IMR-90 (cell line): ENCODE measurements around the gene ING5. TPM values are rescaled to one million over a fixed set of nuclear protein-coding genes. Genes with fewer than 3 reads are reported as not detected.
A peak's percentile ranks its signal among the peaks of the same experiment; 100 is the strongest.

Source experiments
- ATAC-seq: fragments of 200-7000 bp; cut with Tn5 transposase; 2 replicates; pipeline ENCODE4 v1.9.1; 2020; ENCODE audit warnings: low read depth, mild to moderate bottlenecking, moderate library complexity
- BruUV-seq: library from RNA; stranded (reverse); fragments of 400-500 nt; replicated peaks from 2 replicates; lab custom pipeline; 2021; lab: Mats Ljungman, UMichigan
- CTCF ChIA-PET: fragments of 300-600 bp; formaldehyde crosslinking; extraction: SDS; loops from one replicate; lab custom pipeline; 2021; ENCODE audit warnings: antibody characterized with exemption; lab: Yijun Ruan, JAX
- POLR2A ChIA-PET: fragments of 300-600 bp; sonication (Branson Sonifier 250); formaldehyde crosslinking; loops from one replicate; lab custom pipeline; 2022; ENCODE audit warnings: antibody characterized with exemption; ENCODE audit not compliant: unreplicated experiment; lab: Charles Lee
- DNase-seq: peaks from one replicate; pipeline ENCODE4 v3.0.0; 2013
- H2AFZ ChIP-seq: replicated peaks from 2 replicates; pipeline ENCODE3; 2013; ENCODE audit warnings: low read length, mild to moderate bottlenecking; ENCODE audit not compliant: poor library complexity
- H2AK5ac ChIP-seq: 2 replicates; pipeline ENCODE4 v1.6.1; 2013; ENCODE audit warnings: low read depth, low read length, inconsistent platforms
- H2AK9ac ChIP-seq: replicated peaks from 2 replicates; pipeline ENCODE3; 2013; ENCODE audit warnings: mild to moderate bottlenecking, low read depth, low read length, moderate library complexity; ENCODE audit not compliant: poor library complexity
- H2BK120ac ChIP-seq: 2 replicates; pipeline ENCODE4 v1.6.1; 2013; ENCODE audit warnings: low read depth, low read length, inconsistent platforms
- H2BK15ac ChIP-seq: 3 replicates; pipeline ENCODE4 v1.6.1; 2013; ENCODE audit warnings: low read depth, low read length, inconsistent platforms
- H2BK20ac ChIP-seq: 2 replicates; pipeline ENCODE4 v1.6.1; 2013; ENCODE audit warnings: low read depth, mild to moderate bottlenecking, inconsistent platforms, low read length, moderate library complexity
- H2BK5ac ChIP-seq: 2 replicates; pipeline ENCODE4 v1.6.1; 2013; ENCODE audit warnings: mild to moderate bottlenecking, low read depth, low read length, inconsistent platforms; ENCODE audit not compliant: poor library complexity, severe bottlenecking
- H3K14ac ChIP-seq: replicated peaks from 2 replicates; pipeline ENCODE4 v1.6.1; 2013; ENCODE audit warnings: low read depth, low read length, inconsistent platforms
- H3K18ac ChIP-seq: 2 replicates; pipeline ENCODE4 v1.6.1; 2013; ENCODE audit warnings: low read depth, low read length, control low read depth
- H3K23ac ChIP-seq: 2 replicates; pipeline ENCODE4 v1.6.1; 2013; ENCODE audit warnings: low read depth, low read length, inconsistent platforms
- H3K27ac ChIP-seq: 2 replicates; pipeline ENCODE4 v1.5.1; 2013; ENCODE audit warnings: mild to moderate bottlenecking, control low read depth, low read length; ENCODE audit not compliant: insufficient read depth
- H3K27me3 ChIP-seq: 2 replicates; pipeline ENCODE4 v1.6.1; 2013; ENCODE audit warnings: low read length; ENCODE audit not compliant: control insufficient read depth, insufficient read depth
- H3K36me3 ChIP-seq: 2 replicates; pipeline ENCODE4 v1.6.1; 2013; ENCODE audit warnings: low read length, mixed read lengths; ENCODE audit not compliant: control insufficient read depth, insufficient read depth
- H3K4ac ChIP-seq: 2 replicates; pipeline ENCODE4 v1.6.1; 2013; ENCODE audit warnings: low read depth, low read length, inconsistent platforms
- H3K4me1 ChIP-seq: 2 replicates; pipeline ENCODE4 v1.6.1; 2013; ENCODE audit warnings: low read length, mixed read lengths; ENCODE audit not compliant: control insufficient read depth, insufficient read depth
- H3K4me2 ChIP-seq: 2 replicates; pipeline ENCODE4 v1.6.1; 2013; ENCODE audit warnings: low read depth, mild to moderate bottlenecking, control low read depth, low read length, moderate library complexity
- H3K4me3 ChIP-seq: 2 replicates; pipeline ENCODE4 v1.5.1; 2013; ENCODE audit warnings: low read depth, mild to moderate bottlenecking, control low read depth, low read length, moderate library complexity; ENCODE audit not compliant: insufficient read depth
- H3K56ac ChIP-seq: 2 replicates; pipeline ENCODE4 v1.6.1; 2013; ENCODE audit warnings: low read length, inconsistent platforms; ENCODE audit not compliant: insufficient read depth; ENCODE audit errors: extremely low read depth
- H3K79me1 ChIP-seq, 2 experiments: 2 replicates each; pipeline ENCODE4 v1.6.1; 2013; ENCODE audit warnings: low read length in 2 of 2, inconsistent platforms in 1 of 2, low read depth in 1 of 2
- H3K9ac ChIP-seq: 2 replicates; pipeline ENCODE4 v1.6.1; 2013; ENCODE audit warnings: low read depth, low read length, control low read depth
- H3K9me1 ChIP-seq: 2 replicates; pipeline ENCODE4 v1.6.1; 2013; ENCODE audit warnings: low read length, inconsistent platforms; ENCODE audit not compliant: insufficient read depth
- H3K9me3 ChIP-seq: 2 replicates; pipeline ENCODE4 v1.6.1; 2013; ENCODE audit warnings: low read length; ENCODE audit not compliant: control insufficient read depth, insufficient read depth
- H4K20me1 ChIP-seq: 2 replicates; pipeline ENCODE4 v1.6.1; 2013; ENCODE audit warnings: low read length, inconsistent platforms; ENCODE audit not compliant: insufficient read depth
- H4K5ac ChIP-seq: 2 replicates; pipeline ENCODE4 v1.6.1; 2013; ENCODE audit warnings: mild to moderate bottlenecking, low read depth, low read length, control low read depth
- H4K8ac ChIP-seq, 2 experiments: 2 replicates each; pipeline ENCODE4 v1.6.1; 2013; ENCODE audit warnings: low read depth in 2 of 2, low read length in 2 of 2, control low read depth in 1 of 2, inconsistent platforms in 1 of 2
- H4K91ac ChIP-seq: 2 replicates; pipeline ENCODE4 v1.6.1; 2013; ENCODE audit warnings: low read depth, low read length, inconsistent platforms; ENCODE audit not compliant: insufficient read depth
- FOS ChIP-seq: fragments of 150-350 bp; IDR thresholded peaks from 2 replicates; pipeline ENCODE4 v1.6.1; 2016; ENCODE audit warnings: low read depth, low read length
- MXI1 ChIP-seq: IDR thresholded peaks from 2 replicates; pipeline ENCODE4 v1.6.1; 2012; ENCODE audit warnings: low read depth, mild to moderate bottlenecking, low read length, moderate library complexity, borderline replicate concordance
- NFE2L2 ChIP-seq: fragments of 150-350 bp; IDR thresholded peaks from 2 replicates; pipeline ENCODE4 v1.6.1; 2016; ENCODE audit warnings: low read depth, mild to moderate bottlenecking, low read length
- USF2 ChIP-seq: fragments of 150-350 bp; IDR thresholded peaks from 2 replicates; pipeline ENCODE4 v1.6.1; 2017; ENCODE audit warnings: mild to moderate bottlenecking, antibody characterized with exemption, low read length, low read depth
- WGBS, 2 experiments: methylation state at CpG; one replicate each; pipeline versions ENCODE4 v1.1.5 to v1.1.7; 2013; ENCODE audit warnings: missing lambda C conversion rate in 2 of 2; ENCODE audit not compliant: insufficient read length in 1 of 2; ENCODE audit errors: extremely low coverage in 2 of 2; 5-methylcytosine and 5-hydroxymethylcytosine counted together
- dilution Hi-C: fragments of 300-500 bp; cut with HindIII; formaldehyde crosslinking; loops from one replicate; pipeline ENCODE4 v1.14.3; 2018; ENCODE audit warnings: low sequenced_read_pairs; ENCODE audit not compliant: unreplicated experiment
- in situ Hi-C: fragments of 300-500 bp; cut with MboI; formaldehyde crosslinking; loops from 3 replicates; pipeline ENCODE4 v1.14.3; 2019; ENCODE audit warnings: low sequenced_read_pairs, inconsistent platforms, mixed read lengths
- intact Hi-C: fragments of 100-400 bp; cut with micrococcal nuclease; formaldehyde crosslinking; loops from 2 replicates; pipeline ENCODE4 v1.10.0; 2022
- polyA plus RNA-seq, 3 experiments: library from polyadenylated mRNA; depleted of rRNA; stranded (reverse); fragments of >200 nt; gene quantifications; 2 replicates each; pipeline ENCODE4 v1.2.3, GENCODE V29; 2012; ENCODE audit warnings: low replicate concordance in 1 of 3
- total RNA-seq: library from RNA; depleted of rRNA; stranded (reverse); fragments of >200 nt; gene quantifications from 2 replicates; pipeline ENCODE4 v1.2.3, GENCODE V29; 2012

The ING5 gene
- total and polyA plus RNA-seq, 2 of the 4 experiments (the other 2 are of a cell fraction): 36.1 to 38.9 TPM

GRCh38 chr2:241739651-241740050 lies 37.8 kb downstream of the ING5 start:
- Histone ChIP-seq H2AK5ac (no peak overlapping the region), H3K9me3 (no peaks in the 10 kb centered on the region), H4K91ac (no peak overlapping the region), H2AFZ (no peak overlapping the region), H4K5ac (no peak overlapping the region), H3K23ac (no peak overlapping the region), H3K14ac (no peak overlapping the region), H3K4ac (no peak overlapping the region), H3K27ac (no peak overlapping the region), H3K56ac (no peak overlapping the region), H2BK20ac (no peak overlapping the region), H3K79me1 (peaks cover 14 to 28% of the 10 kb centered on the region in 2 experiments), H3K9me1 (peaks cover 10% of the 10 kb centered on the region), H3K18ac (no peak overlapping the region), H2BK15ac (no peak overlapping the region), H2BK5ac (no peak overlapping the region), H4K20me1 (peaks cover 34% of the 10 kb centered on the region), H3K9ac (no peak overlapping the region), H2BK120ac (no peak overlapping the region), H3K36me3 (peaks cover 24% of the 10 kb centered on the region), H2AK9ac (no peak overlapping the region), H3K4me1 (peaks cover 3% of the 10 kb centered on the region), H3K27me3 (no peaks in the 10 kb centered on the region), H3K4me3 (no peak overlapping the region), H3K4me2 (no peak overlapping the region), H4K8ac (no peak overlapping the region)
- 48% methylated on average over 7 of the region's 12 CpGs; no CpG with 5 or more reads in 1 of the 2 experiments for WGBS, 2 experiments
- ChIA-PET POLR2A (no interaction called here), CTCF (no interaction called here)
- BruUV-seq: no TSS peak
- intact Hi-C loops (no loop called here), in situ Hi-C loops (no loop called here), dilution Hi-C loops (no loop called here)
- TF ChIP-seq MXI1 (no peak), USF2 (no peak), NFE2L2 (peak; percentile 46; the same call in 1 of the 2 replicates), FOS (peak; percentile 20; the same call in 1 of the 2 replicates)
- peak; percentile 36 for ATAC-seq
- peak; percentile 86 for DNase-seq
